HepG2 (cell line): ENCODE data around the gene P2RX5. TPM values are rescaled to one million over a fixed set of nuclear protein-coding genes. Genes with fewer than 3 reads are reported as not detected.

Experiments used
- ATF1 ChIP-seq: IDR thresholded peaks from 2 replicates; pipeline ENCODE4 v1.6.1; 2016; ENCODE audit warnings: mild to moderate bottlenecking, control low read depth
- ATRX ChIP-seq: sonication (generic); formaldehyde crosslinking; IDR thresholded peaks from 2 replicates; pipeline ENCODE4 v1.4.0; 2020; ENCODE audit warnings: missing genetic modification reagents, borderline replicate concordance
- ELF1 ChIP-seq: sonication (generic); formaldehyde crosslinking; IDR thresholded peaks from 2 replicates; pipeline ENCODE4 v1.4.0; 2020; ENCODE audit warnings: missing genetic modification reagents
- HDAC1 ChIP-seq: sonication (generic); formaldehyde crosslinking; IDR thresholded peaks from 2 replicates; pipeline ENCODE4 v1.5.1; 2020; ENCODE audit warnings: mild to moderate bottlenecking, missing genetic modification reagents
- ISX ChIP-seq: sonication (generic); formaldehyde crosslinking; conservative IDR thresholded peaks from 2 replicates; pipeline ENCODE4 v1.5.0; 2020; ENCODE audit warnings: missing genetic modification reagents
- MNT ChIP-seq: fragments of 450-650 bp; IDR thresholded peaks from 2 replicates; pipeline ENCODE4 v1.6.1; 2016
- NONO ChIP-seq, 2 experiments: fragments of 450-650 bp in 1 of 2; sonication (generic) in 1 of 2; formaldehyde crosslinking in 1 of 2; IDR thresholded peaks in 1 of 2; conservative IDR thresholded peaks in 1 of 2; 2 replicates each; pipeline versions ENCODE4 v1.6.1 to v1.8.0; 2017 to 2022; ENCODE audit warnings: mild to moderate bottlenecking in 1 of 2, missing genetic modification reagents in 1 of 2, moderate library complexity in 1 of 2
- SRY ChIP-seq: sonication (generic); formaldehyde crosslinking; IDR thresholded peaks from 2 replicates; pipeline ENCODE4 v1.8.0; 2022; ENCODE audit warnings: mild to moderate bottlenecking, missing genetic modification reagents
- TCF12 ChIP-seq, 2 experiments: fragments of 450-650 bp in 1 of 2; sonication (generic) in 1 of 2; formaldehyde crosslinking in 1 of 2; IDR thresholded peaks; 2 replicates each; pipeline versions ENCODE4 v1.6.1 to v1.8.0; 2017 to 2022; ENCODE audit warnings: antibody characterized with exemption in 1 of 2, mild to moderate bottlenecking in 1 of 2, missing genetic modification reagents in 1 of 2, moderate library complexity in 1 of 2
- TSC22D2 ChIP-seq: sonication (generic); formaldehyde crosslinking; IDR thresholded peaks from 2 replicates; pipeline ENCODE4 v1.5.1; 2020; ENCODE audit warnings: missing genetic modification reagents, mild to moderate bottlenecking, borderline replicate concordance
- YY1 ChIP-seq: IDR thresholded peaks from 2 replicates; pipeline ENCODE4 v1.6.1; 2011; ENCODE audit warnings: low read length, low read depth, moderate library complexity, mild to moderate bottlenecking; ENCODE audit not compliant: insufficient read depth, insufficient replicate concordance
- ZBTB7A ChIP-seq: sonication (generic); formaldehyde crosslinking; IDR thresholded peaks from 2 replicates; pipeline ENCODE4 v1.8.0; 2022; ENCODE audit warnings: mild to moderate bottlenecking, missing genetic modification reagents
- ZIK1 ChIP-seq: sonication (generic); formaldehyde crosslinking; IDR thresholded peaks from 2 replicates; pipeline ENCODE4 v1.5.0; 2020; ENCODE audit warnings: mild to moderate bottlenecking, low read depth, missing genetic modification reagents, borderline replicate concordance
- ZNF230 ChIP-seq: sonication (generic); formaldehyde crosslinking; IDR thresholded peaks from 2 replicates; pipeline ENCODE4 v1.4.0; 2020; ENCODE audit warnings: mild to moderate bottlenecking, missing genetic modification reagents
- ZNF317 ChIP-seq: sonication (generic); formaldehyde crosslinking; IDR thresholded peaks from 2 replicates; pipeline ENCODE4 v1.5.0; 2020; ENCODE audit warnings: mild to moderate bottlenecking, missing genetic modification reagents
- ZNF672 ChIP-seq: sonication (generic); formaldehyde crosslinking; IDR thresholded peaks from 2 replicates; pipeline ENCODE4 v1.8.1; 2022; ENCODE audit warnings: missing genetic modification reagents
- ZNF703 ChIP-seq: sonication (generic); formaldehyde crosslinking; IDR thresholded peaks from 2 replicates; pipeline ENCODE4 v1.5.1; 2020; ENCODE audit warnings: missing genetic modification reagents, mild to moderate bottlenecking, moderate library complexity, borderline replicate concordance
- ZNF746 ChIP-seq: sonication (generic); formaldehyde crosslinking; IDR thresholded peaks from 2 replicates; pipeline ENCODE4 v1.8.0; 2022; ENCODE audit warnings: mild to moderate bottlenecking, missing genetic modification reagents
- polyA plus RNA-seq, 8 experiments: library from polyadenylated mRNA; depleted of rRNA in 3 of 8; stranded (reverse) in 7 of 8; unstranded in 1 of 8; fragments of >200 nt; fragmentation: Illumina TruSeq in 4 of 8; extraction: Trizol in 4 of 8; gene quantifications; 2 replicates each; pipeline versions ENCODE4 v1.2.1 to v1.2.3, GENCODE V29; 2011 to 2016; ENCODE audit warnings: low read depth in 4 of 8, missing spikeins in 1 of 8, mixed read lengths in 1 of 8; ENCODE audit not compliant: insufficient read depth in 1 of 8
- total RNA-seq, 5 experiments: library from RNA; depleted of rRNA; stranded (reverse); fragments of >200 nt; fragmentation: Illumina TruSeq; extraction: Trizol; gene quantifications; 2 replicates each; pipeline ENCODE4 v1.2.3, GENCODE V29; 2016; ENCODE audit warnings: low read depth in 1 of 5
- TF ChIP-seq, protein P1 (sequence below): sonication (generic); formaldehyde crosslinking; IDR thresholded peaks from 2 replicates; pipeline ENCODE4 v1.4.0; 2020; ENCODE audit warnings: missing genetic modification reagents
- TF ChIP-seq, protein P2 (sequence below): sonication (generic); formaldehyde crosslinking; IDR thresholded peaks from 2 replicates; pipeline ENCODE4 v1.4.0; 2020; ENCODE audit warnings: mild to moderate bottlenecking, missing genetic modification reagents

P2RX5 gene
- total and polyA plus RNA-seq, 2 of the 13 experiments (the other 11 are each of a cell fraction or from before 2014, with no cell fraction given): 0.95 to 1.7 TPM

DNA sequence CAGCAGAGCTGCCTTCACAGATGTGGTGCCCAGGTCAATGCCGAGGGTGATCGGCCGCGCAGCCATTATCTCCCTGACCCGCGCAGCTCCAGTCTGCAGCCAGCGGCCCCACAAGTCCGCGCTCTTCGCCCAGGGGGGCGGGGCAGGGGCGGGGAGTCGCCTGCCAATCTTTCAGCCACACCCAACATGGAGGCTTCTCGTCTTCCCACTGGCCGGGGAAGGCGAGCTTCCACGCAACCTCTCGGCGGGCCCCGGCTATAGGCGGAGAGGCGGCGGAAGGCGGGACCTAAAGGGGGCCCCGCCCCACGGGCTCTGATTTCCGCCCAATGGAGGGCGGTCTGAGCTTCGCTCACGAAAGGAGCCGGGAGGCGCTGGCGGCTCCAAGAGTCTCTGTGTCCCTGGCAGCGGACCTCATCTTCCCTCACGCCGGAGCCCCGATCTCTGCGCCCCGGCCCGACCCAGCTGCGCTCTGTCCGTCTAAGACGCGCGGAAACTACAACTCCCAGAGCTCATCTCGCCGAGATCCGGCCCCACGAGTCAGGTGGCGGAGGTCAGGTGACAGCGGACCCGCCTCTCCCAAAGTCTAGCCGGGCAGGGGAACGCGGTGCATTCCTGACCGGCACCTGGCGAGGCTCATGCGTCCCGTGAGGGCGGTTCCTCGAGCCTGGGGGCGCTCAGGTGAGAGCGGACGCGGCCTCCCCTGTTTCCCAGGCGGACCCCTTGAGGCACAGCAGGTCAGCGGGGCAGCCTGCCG is 59.6 kb downstream of the P2RX5 start, which contains the start of the genes CTNS and SHPK (continued):
- TF ChIP-seq MNT: peak; percentile 56
- TF ChIP-seq ZNF317: peak; percentile 82
- TF ChIP-seq ATRX (CRISPR knock-in tag): no peak
- no peak; the same call in 1 of the 2 replicates for TF ChIP-seq ZIK1 (CRISPR knock-in tag)
- TF ChIP-seq ISX (CRISPR knock-in tag): no peak
- TF ChIP-seq ZNF672 (CRISPR knock-in tag): no peak
- TF ChIP-seq ATF1 (CRISPR knock-in tag): peak; percentile 53
- peak; percentile 33; the same call in 1 of the 2 replicates for TF ChIP-seq ZBTB7A (CRISPR knock-in tag)
- TF ChIP-seq, protein P1, sequence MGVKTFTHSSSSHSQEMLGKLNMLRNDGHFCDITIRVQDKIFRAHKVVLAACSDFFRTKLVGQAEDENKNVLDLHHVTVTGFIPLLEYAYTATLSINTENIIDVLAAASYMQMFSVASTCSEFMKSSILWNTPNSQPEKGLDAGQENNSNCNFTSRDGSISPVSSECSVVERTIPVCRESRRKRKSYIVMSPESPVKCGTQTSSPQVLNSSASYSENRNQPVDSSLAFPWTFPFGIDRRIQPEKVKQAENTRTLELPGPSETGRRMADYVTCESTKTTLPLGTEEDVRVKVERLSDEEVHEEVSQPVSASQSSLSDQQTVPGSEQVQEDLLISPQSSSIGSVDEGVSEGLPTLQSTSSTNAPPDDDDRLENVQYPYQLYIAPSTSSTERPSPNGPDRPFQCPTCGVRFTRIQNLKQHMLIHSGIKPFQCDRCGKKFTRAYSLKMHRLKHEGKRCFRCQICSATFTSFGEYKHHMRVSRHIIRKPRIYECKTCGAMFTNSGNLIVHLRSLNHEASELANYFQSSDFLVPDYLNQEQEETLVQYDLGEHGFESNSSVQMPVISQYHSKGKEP (CRISPR knock-in tag): 0 out of 2 replicates have a peak, but pooled peaks have one; percentile 17
- TF ChIP-seq ZNF703: no peak
- TF ChIP-seq HDAC1: peak; percentile 96
- TF ChIP-seq TSC22D2: peak; percentile 69; the same call in 1 of the 2 replicates
- TF ChIP-seq YY1: peak; percentile 86
- no peak for TF ChIP-seq ZNF746 (CRISPR knock-in tag)
- no peak for TF ChIP-seq NONO (IDR thresholded peaks at IDR 0.05)
- TF ChIP-seq NONO (CRISPR knock-in tag; conservative IDR thresholded peaks at IDR 0.05): peak; percentile 83
- no peak for TF ChIP-seq SRY
- peak; percentile 84 for TF ChIP-seq ELF1 (CRISPR knock-in tag)
- TF ChIP-seq ZNF230: peak; percentile 15
- TF ChIP-seq TCF12 (IDR thresholded peaks at IDR 0.05): no peak
- peak; percentile 69; the same call in 1 of the 2 replicates for TF ChIP-seq TCF12 (CRISPR knock-in tag; IDR thresholded peaks at IDR 0.05)
- TF ChIP-seq, protein P2, sequence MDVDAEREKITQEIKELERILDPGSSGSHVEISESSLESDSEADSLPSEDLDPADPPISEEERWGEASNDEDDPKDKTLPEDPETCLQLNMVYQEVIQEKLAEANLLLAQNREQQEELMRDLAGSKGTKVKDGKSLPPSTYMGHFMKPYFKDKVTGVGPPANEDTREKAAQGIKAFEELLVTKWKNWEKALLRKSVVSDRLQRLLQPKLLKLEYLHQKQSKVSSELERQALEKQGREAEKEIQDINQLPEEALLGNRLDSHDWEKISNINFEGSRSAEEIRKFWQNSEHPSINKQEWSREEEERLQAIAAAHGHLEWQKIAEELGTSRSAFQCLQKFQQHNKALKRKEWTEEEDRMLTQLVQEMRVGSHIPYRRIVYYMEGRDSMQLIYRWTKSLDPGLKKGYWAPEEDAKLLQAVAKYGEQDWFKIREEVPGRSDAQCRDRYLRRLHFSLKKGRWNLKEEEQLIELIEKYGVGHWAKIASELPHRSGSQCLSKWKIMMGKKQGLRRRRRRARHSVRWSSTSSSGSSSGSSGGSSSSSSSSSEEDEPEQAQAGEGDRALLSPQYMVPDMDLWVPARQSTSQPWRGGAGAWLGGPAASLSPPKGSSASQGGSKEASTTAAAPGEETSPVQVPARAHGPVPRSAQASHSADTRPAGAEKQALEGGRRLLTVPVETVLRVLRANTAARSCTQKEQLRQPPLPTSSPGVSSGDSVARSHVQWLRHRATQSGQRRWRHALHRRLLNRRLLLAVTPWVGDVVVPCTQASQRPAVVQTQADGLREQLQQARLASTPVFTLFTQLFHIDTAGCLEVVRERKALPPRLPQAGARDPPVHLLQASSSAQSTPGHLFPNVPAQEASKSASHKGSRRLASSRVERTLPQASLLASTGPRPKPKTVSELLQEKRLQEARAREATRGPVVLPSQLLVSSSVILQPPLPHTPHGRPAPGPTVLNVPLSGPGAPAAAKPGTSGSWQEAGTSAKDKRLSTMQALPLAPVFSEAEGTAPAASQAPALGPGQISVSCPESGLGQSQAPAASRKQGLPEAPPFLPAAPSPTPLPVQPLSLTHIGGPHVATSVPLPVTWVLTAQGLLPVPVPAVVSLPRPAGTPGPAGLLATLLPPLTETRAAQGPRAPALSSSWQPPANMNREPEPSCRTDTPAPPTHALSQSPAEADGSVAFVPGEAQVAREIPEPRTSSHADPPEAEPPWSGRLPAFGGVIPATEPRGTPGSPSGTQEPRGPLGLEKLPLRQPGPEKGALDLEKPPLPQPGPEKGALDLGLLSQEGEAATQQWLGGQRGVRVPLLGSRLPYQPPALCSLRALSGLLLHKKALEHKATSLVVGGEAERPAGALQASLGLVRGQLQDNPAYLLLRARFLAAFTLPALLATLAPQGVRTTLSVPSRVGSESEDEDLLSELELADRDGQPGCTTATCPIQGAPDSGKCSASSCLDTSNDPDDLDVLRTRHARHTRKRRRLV (CRISPR knock-in tag): peak; percentile 83; the same call in 1 of the 2 replicates
